Measurements from ENCODE around the gene CEPT1.

The CEPT1 gene

DNA sequence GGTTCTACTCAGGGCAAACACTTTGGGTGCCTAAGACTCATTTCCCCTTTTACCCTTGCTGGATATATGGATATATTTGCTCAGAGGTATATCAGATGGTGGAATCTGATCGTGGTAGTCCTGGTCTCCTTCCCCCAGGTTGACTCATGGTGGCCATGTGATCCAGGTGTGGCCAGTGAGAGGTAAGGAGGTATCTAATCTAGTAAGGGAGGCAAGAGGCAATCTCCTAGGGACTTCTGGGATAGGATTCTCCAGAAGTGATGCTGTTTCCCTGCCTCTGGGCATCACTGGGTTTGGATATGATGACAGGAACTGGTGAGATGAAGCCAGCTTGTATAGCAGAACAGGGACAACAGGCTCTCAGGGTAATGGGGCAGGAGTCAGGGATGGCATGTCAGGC is 68.9 kb downstream of the CEPT1 start:
- TF ChIP-seq NFIC (IDR thresholded peaks at IDR 0.05) (no peak), EGR1 (IDR thresholded peaks at IDR 0.05) (no peak), EP300 (IDR thresholded peaks at IDR 0.05; ENCODE audit: borderline replicate concordance) (no peak), CREB1 (IDR thresholded peaks at IDR 0.05; ENCODE audit: low read depth) (no peak), TCF12 (IDR thresholded peaks at IDR 0.05; ENCODE audit: low read depth) (no peak), MAX (IDR thresholded peaks at IDR 0.05) (no peak)
- TF ChIP-seq, protein P1, sequence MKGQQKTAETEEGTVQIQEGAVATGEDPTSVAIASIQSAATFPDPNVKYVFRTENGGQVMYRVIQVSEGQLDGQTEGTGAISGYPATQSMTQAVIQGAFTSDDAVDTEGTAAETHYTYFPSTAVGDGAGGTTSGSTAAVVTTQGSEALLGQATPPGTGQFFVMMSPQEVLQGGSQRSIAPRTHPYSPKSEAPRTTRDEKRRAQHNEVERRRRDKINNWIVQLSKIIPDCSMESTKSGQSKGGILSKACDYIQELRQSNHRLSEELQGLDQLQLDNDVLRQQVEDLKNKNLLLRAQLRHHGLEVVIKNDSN (IDR thresholded peaks at IDR 0.05) = no peak

DNA sequence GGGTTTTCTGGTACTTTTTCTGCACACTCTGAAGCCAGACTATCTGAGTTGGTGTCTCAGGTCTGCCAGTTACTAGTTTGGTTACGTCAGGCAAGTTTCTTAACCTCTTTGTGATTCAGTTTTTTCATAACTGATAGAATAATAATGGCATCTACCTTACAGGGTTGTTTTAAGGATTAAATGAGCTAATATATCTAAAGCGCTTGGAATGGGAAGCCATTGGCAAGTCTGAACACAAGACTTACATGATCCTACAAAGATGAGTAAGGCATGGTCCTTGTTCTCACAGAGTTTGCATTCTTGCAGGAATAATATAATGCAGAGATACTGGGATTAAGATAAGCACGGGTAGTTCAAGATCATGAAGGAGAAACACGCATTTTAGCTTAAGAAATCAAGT is 69.6 kb downstream of the CEPT1 start:
- TF ChIP-seq TAF1 (IDR thresholded peaks at IDR 0.05; ENCODE audit: low read depth) = no peak
- TF ChIP-seq, protein P1 (IDR thresholded peaks at IDR 0.05) = no peak
- TF ChIP-seq YY1 (IDR thresholded peaks at IDR 0.05; ENCODE audit: low read depth) = no peak
- no peak for TF ChIP-seq FOXM1 (IDR thresholded peaks at IDR 0.05; ENCODE audit: borderline replicate concordance, low read depth)
- TF ChIP-seq TCF12 (IDR thresholded peaks at IDR 0.05; ENCODE audit: low read depth) = no peak
- no peak for TF ChIP-seq EP300 (IDR thresholded peaks at IDR 0.05; ENCODE audit: borderline replicate concordance)
- no peak for TF ChIP-seq CREB1 (IDR thresholded peaks at IDR 0.05; ENCODE audit: low read depth)
- no peak for TF ChIP-seq REST (IDR thresholded peaks at IDR 0.05; ENCODE audit: low read depth)
- TF ChIP-seq NFIC (IDR thresholded peaks at IDR 0.05) = no peak
- no peak for TF ChIP-seq RAD21 (IDR thresholded peaks at IDR 0.05; ENCODE audit: low read depth)
- no peak for TF ChIP-seq TEAD4 (IDR thresholded peaks at IDR 0.05)
- no peak for TF ChIP-seq EGR1 (IDR thresholded peaks at IDR 0.05)
- no peak for TF ChIP-seq ZBTB7A (IDR thresholded peaks at IDR 0.05; ENCODE audit: low read depth)
- no peak for TF ChIP-seq MAX (IDR thresholded peaks at IDR 0.05)
- TF ChIP-seq CEBPB (IDR thresholded peaks at IDR 0.05) = no peak

GRCh38 chr1:111211921-111212320 is 71.9 kb downstream of the CEPT1 start:
- no peak for TF ChIP-seq CEBPB (IDR thresholded peaks at IDR 0.05)
- no peak for TF ChIP-seq EGR1 (IDR thresholded peaks at IDR 0.05)

- TF ChIP-seq CREB1 (IDR thresholded peaks at IDR 0.05; ENCODE audit: low read depth) = no peak
- no peak for TF ChIP-seq ZBTB7A (IDR thresholded peaks at IDR 0.05; ENCODE audit: low read depth)
- no peak for TF ChIP-seq REST (IDR thresholded peaks at IDR 0.05; ENCODE audit: low read depth)
- no peak for TF ChIP-seq FOXM1 (IDR thresholded peaks at IDR 0.05; ENCODE audit: borderline replicate concordance, low read depth)
- no peak for TF ChIP-seq RAD21 (IDR thresholded peaks at IDR 0.05; ENCODE audit: low read depth)
- TF ChIP-seq TAF1 (IDR thresholded peaks at IDR 0.05; ENCODE audit: low read depth) = no peak
- TF ChIP-seq, protein P1 (IDR thresholded peaks at IDR 0.05) = no peak
These were observed 72.8 kb downstream of the CEPT1 start for GRCh38 chr1:111212634-111213335.

DNA sequence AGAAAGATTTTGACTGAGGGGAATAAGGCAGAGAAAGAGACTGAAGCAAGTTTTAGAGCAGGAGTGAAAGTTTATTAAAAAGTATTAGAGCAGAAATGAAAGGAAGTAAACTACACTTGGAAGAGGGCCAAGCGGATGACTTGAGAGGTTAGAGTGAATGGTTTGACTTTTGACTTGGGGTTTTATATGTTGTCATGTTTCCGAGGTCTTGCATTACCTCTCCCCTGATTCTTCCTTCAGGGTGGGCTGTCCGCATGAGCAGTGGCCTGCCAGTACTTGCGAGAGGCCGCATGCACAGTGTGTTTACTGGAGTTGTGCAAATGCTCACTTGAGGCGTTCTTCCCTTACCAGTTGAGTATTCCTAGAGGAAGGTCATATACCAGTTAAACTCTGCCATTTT is 73.4 kb downstream of the CEPT1 start:
- no peak for TF ChIP-seq EGR1 (IDR thresholded peaks at IDR 0.05)
- TF ChIP-seq YY1 (IDR thresholded peaks at IDR 0.05; ENCODE audit: low read depth) = no peak
- no peak for TF ChIP-seq TAF1 (IDR thresholded peaks at IDR 0.05; ENCODE audit: low read depth)
- TF ChIP-seq RAD21 (IDR thresholded peaks at IDR 0.05; ENCODE audit: low read depth) = no peak

- TF ChIP-seq TAF1 (IDR thresholded peaks at IDR 0.05; ENCODE audit: low read depth) (no peak), CEBPB (IDR thresholded peaks at IDR 0.05) (no peak), EP300 (IDR thresholded peaks at IDR 0.05; ENCODE audit: borderline replicate concordance) (no peak), ZBTB7A (IDR thresholded peaks at IDR 0.05; ENCODE audit: low read depth) (no peak), YY1 (IDR thresholded peaks at IDR 0.05; ENCODE audit: low read depth) (no peak), REST (IDR thresholded peaks at IDR 0.05; ENCODE audit: low read depth) (no peak), NFIC (IDR thresholded peaks at IDR 0.05) (no peak), TCF12 (IDR thresholded peaks at IDR 0.05; ENCODE audit: low read depth) (no peak), CREB1 (IDR thresholded peaks at IDR 0.05; ENCODE audit: low read depth) (no peak), FOXM1 (IDR thresholded peaks at IDR 0.05; ENCODE audit: borderline replicate concordance, low read depth) (no peak), TEAD4 (IDR thresholded peaks at IDR 0.05) (no peak), EGR1 (IDR thresholded peaks at IDR 0.05) (no peak), MAX (IDR thresholded peaks at IDR 0.05) (no peak), RAD21 (IDR thresholded peaks at IDR 0.05; ENCODE audit: low read depth) (no peak)
- TF ChIP-seq, protein P1 (IDR thresholded peaks at IDR 0.05) = no peak
These were observed 74.2 kb downstream of the CEPT1 start for GRCh38 chr1:111214074-111214801.
